GM19328 (cell line): ENCODE results near the gene ERI3.

Experiments used
- ATAC-seq: cut with Tn5 transposase; IDR thresholded peaks from one replicate; pipeline ENCODE4 v1.9.1; 2021; ENCODE audit warnings: mild to moderate bottlenecking, moderate library complexity; ENCODE audit not compliant: unreplicated experiment

Gene ERI3

GRCh38 chr1:44318097-44319088, 36.7 kb downstream of the ERI3 start:
- ATAC-seq = no peak

GRCh38 chr1:44316231-44316759, 38.8 kb downstream of the ERI3 start:
- ATAC-seq = no peak

DNA sequence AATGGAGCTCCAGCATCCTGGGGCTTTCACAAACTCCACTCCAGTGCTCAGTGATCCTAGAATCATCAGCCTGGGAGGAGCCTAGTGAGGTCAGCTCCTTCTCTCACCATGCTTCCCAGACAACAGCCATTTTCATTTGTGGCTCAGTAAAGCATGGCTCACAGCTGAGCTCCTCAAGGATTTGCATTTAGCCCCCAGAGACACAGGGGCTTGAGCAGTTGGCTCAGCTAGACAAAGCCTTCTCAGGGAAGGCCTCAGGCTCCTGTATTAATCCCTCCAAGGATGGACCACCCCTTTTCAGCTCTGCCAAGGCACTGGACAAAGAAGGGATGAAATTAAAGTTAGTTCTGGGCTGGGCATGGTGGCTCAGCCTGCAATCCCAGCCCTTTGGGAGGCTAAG, 39.5 kb downstream of the ERI3 start:
- no peak for ATAC-seq

- ATAC-seq = no peak
Measured at GRCh38 chr1:44314452-44314851, 40.6 kb downstream of the ERI3 start.

GRCh38 chr1:44313265-44313918, 41.7 kb downstream of the ERI3 start:
- no peak for ATAC-seq

- ATAC-seq = no peak
Measured at GRCh38 chr1:44312399-44313196, 42.5 kb downstream of the ERI3 start.

DNA sequence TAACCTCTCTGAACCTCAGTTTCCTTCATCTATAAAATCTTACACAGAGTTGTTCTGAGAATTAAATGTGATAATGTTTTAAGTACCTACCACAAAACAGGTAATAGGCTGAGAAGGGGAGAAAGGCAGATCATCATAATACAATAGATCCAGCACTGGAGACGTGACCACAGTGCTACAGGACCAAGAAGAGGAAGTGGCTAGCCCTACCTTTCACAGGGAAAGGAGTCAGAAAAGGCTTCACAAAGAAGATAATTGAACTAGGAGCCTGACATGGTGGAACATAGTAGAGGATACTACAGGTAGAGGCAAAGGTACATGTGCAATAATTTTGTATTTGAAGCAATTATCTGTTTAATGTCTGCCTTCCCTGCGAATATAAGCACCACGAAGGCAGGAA, 45.1 kb downstream of the ERI3 start:
- ATAC-seq = no peak

GRCh38 chr1:44305962-44306422, 49.1 kb downstream of the ERI3 start:
- no peak for ATAC-seq

DNA sequence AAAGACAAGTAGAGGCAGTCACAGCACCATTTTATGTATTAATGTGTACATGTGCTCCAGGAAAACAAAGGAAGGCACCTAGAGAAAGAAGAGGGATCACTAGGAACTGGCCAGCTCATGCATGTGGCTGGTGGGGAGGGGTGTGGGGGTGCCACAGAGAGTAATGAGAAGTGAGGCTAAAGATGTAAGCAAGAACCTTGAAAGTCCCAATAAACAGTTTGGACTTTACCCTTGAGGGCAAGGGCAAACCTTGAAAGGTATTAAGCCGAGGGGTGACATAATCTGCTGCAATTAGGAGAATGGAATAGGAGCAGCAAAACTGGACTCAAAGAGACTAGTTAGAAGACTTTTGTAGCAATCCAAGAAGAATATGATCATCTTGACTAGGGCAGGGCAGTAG, 51.5 kb downstream of the ERI3 start:
- ATAC-seq = no peak

DNA sequence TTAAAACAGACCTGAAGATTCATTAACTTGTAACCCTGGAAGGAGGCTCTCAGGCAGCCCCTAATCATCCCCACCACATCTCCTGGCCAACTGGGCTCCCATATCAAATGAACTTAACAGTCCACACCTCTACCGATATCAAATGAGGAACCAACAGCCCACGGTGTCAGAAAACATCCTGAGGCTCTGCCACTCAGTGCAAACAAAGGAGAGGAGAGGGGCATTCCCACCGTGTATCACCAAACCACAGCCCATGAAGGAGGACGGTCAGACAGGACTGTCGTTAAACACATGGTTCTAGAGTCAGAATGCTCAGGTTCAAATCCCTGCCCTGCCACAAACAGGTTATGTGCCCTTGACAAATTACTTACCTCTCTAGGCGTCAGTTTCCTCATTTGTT, 52.5 kb downstream of the ERI3 start:
- ATAC-seq = no peak

- ATAC-seq = no peak
Measured at GRCh38 chr1:44301442-44301841, 53.6 kb downstream of the ERI3 start.

DNA sequence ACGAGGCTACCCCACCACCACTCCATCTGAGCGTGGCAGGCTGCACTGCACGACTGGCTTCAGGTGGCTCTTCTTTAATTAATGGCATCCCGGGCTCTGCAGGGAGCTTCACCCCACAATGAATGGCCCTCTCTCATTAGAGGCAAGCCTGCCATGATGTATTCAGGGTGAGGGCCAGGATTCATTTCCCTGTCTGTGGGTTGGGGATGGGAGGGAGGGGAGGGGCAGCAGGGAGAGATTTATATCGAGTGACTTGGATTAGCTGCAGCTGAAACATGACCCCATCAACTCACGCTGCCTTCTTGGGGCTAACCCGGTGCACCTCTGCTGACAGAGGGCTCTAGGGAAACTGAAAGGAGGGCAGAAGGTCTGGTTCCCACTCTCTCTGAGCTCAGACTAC, 54.2 kb downstream of the ERI3 start:
- no peak for ATAC-seq

DNA sequence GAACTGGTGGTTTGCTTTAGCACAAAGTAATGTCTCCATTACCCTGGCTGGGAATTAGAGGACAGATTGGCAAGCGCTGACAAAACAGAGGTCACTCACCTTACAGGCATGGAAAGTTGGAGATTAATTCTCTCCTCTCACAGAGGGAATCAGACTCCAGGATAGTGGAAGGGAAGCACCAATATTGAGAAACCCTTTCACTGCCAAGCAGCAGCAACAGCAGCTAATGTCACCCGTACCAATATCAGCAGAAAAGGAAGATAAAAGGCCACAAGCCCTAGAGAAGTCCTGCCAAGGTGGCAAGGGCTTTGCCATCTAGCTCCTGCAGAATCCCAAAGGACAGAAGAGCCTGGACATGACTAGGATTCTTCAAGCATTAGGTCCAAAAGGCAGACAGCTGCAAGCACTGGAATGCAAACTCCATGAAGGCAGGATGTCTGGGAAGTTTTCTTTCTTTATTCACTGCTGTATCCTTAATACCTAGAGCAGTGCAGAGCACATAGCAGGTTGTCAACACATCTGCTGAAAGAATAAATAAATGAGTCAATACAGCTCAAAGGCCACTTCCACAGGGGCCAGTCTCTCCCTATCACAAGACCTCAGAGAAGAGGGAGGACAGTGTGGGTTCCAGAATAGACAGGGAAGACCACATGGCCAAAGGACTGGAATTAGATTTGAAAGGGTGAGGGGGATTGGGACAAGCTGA, 57.2 kb downstream of the ERI3 start:
- no peak for ATAC-seq

DNA sequence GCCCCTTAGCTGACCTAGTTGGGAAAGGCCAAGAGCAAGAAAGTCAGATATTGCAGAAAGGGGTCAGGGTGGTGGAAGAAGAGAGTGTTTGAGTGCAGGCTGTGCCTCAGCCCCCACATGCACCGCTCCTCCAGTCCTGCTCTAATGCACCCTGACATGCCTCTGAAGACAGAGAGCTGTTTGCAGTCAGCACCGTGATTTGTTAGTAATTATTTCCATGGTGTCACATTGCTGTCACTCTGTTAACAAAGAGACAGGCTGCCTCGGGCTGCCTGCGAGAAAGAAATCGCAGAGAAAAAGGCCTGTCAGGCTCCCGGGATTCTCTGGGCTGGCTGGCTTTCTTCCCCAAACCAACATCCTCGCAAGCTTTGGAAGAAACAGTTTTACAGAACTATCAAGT, 58.3 kb downstream of the ERI3 start:
- ATAC-seq = no peak

GRCh38 chr1:44296086-44296485, 59.0 kb downstream of the ERI3 start:
- no peak for ATAC-seq

DNA sequence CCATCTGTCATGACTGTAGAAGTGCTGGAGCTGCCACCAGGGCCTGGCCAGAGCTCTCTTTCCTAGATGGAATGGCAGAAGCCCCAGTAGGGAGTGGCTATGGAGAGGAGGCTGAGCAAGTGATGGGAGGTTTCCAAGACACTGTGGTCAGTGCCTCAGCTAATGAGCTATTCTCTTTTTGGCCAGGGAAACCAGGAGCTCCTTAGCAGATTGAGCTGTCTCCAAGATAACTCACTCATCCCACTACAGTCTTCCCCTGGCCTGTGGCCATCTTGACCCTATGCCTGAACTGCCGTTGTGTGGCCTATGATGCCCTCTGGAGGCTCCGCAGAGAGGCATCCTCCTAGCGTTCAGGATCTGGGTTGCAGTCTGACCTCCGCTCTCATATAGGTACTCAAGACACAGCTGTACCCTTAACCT, 60.5 kb downstream of the ERI3 start:
- ATAC-seq = no peak

GRCh38 chr1:44293761-44294315, 61.2 kb downstream of the ERI3 start:
- ATAC-seq = no peak

GRCh38 chr1:44292651-44293050, 62.4 kb downstream of the ERI3 start:
- no peak for ATAC-seq

DNA sequence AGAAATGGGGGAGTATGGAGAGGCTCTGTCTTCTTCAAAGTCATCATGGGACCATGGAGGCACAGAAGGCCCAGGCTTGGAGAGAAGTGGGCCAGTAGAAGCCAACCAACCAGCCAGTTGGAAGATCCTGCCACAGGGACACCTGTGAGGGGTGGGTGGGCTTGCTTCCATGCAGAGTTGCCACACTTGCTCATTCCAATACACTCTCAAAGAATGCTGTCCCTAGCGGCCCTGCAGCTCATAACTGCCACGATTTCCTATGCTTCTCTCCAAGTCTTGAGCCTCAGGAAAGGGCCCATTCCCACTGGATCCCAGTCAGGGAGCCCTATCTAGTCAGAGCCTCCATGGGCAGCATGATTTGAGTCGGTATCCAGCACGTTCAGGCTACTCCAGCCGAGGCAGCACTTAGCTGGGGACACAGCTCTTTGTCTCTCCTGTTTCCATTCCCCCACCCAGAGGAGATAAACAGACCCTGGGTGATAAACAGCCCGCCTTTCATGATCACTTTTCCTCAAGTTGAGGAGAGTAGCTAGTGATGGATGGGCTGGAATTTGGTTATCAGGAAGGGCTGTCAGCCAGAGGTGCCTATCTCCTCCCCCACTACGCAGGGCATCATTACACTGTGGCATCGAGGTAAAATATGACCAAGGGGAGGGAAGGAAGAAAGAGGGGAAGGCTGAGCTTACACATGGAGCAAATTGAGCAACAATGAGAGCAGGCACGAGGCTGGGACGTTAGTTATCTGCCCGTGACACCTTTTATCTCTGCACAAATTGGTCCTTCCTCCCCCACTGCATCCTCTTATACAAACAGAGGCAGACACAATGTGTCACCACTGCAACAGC, 64.6 kb downstream of the ERI3 start:
- no peak for ATAC-seq
